ENCODE measurements around the gene LRFN2.

Gene LRFN2

GRCh38 chr6:40474937-40475336 lies 112.2 kb downstream of the LRFN2 start:
- DNase-seq (ENCODE audit: low spot score): no peak

- DNase-seq (ENCODE audit: low spot score): no peak
These were observed 114.1 kb downstream of the LRFN2 start for GRCh38 chr6:40473026-40473425.

GRCh38 chr6:40472353-40472752 lies 114.8 kb downstream of the LRFN2 start:
- DNase-seq (ENCODE audit: low spot score): no peak

GRCh38 chr6:40471243-40471642 lies 115.9 kb downstream of the LRFN2 start:
- no peak for DNase-seq (ENCODE audit: low spot score)

- DNase-seq (ENCODE audit: low spot score): no peak
These were observed 117.8 kb downstream of the LRFN2 start for GRCh38 chr6:40469323-40469722.

GRCh38 chr6:40466986-40467539 lies 120.1 kb downstream of the LRFN2 start:
- DNase-seq (ENCODE audit: low spot score): no peak

- no peak for DNase-seq (ENCODE audit: low spot score)
These were observed 125.5 kb downstream of the LRFN2 start for GRCh38 chr6:40461643-40462042.

- DNase-seq (ENCODE audit: low spot score): no peak
These were observed 126.8 kb downstream of the LRFN2 start for GRCh38 chr6:40460380-40460779.

- DNase-seq (ENCODE audit: low spot score): no peak
These were observed 129.9 kb downstream of the LRFN2 start for GRCh38 chr6:40457261-40457660.

GRCh38 chr6:40456390-40457013 lies 130.7 kb downstream of the LRFN2 start:
- no peak for DNase-seq (ENCODE audit: low spot score)

- no peak for DNase-seq (ENCODE audit: low spot score)
These were observed 131.3 kb downstream of the LRFN2 start for GRCh38 chr6:40455686-40456389.

GRCh38 chr6:40450483-40450882 lies 136.7 kb downstream of the LRFN2 start:
- DNase-seq (ENCODE audit: low spot score): no peak

GRCh38 chr6:40444811-40445210 lies 142.4 kb downstream of the LRFN2 start:
- DNase-seq (ENCODE audit: low spot score): no peak

- no peak for DNase-seq (ENCODE audit: low spot score)
These were observed 142.9 kb downstream of the LRFN2 start for GRCh38 chr6:40444312-40444711.

GRCh38 chr6:40443842-40444241 lies 143.3 kb downstream of the LRFN2 start:
- no peak for DNase-seq (ENCODE audit: low spot score)

GRCh38 chr6:40442591-40442990 lies 144.6 kb downstream of the LRFN2 start:
- no peak for DNase-seq (ENCODE audit: low spot score)

- no peak for DNase-seq (ENCODE audit: low spot score)
These were observed 146.0 kb downstream of the LRFN2 start for GRCh38 chr6:40441150-40441549.

GRCh38 chr6:40440053-40440452 lies 147.1 kb downstream of the LRFN2 start:
- DNase-seq (ENCODE audit: low spot score): no peak

GRCh38 chr6:40439026-40439800 lies 148.0 kb downstream of the LRFN2 start:
- DNase-seq (ENCODE audit: low spot score): no peak

GRCh38 chr6:40438246-40438887 lies 148.8 kb downstream of the LRFN2 start:
- no peak for DNase-seq (ENCODE audit: low spot score)

GRCh38 chr6:40437631-40438030 lies 149.5 kb downstream of the LRFN2 start:
- no peak for DNase-seq (ENCODE audit: low spot score)

Data from HuH-7 (cell line).